ENCODE results near the gene CHRNA4.

CHRNA4 gene

GRCh38 chr20:63376283-63377250 lies 15.4 kb upstream of the CHRNA4 start:
- no peak for DNase-seq

GRCh38 chr20:63375438-63375837 lies 14.3 kb upstream of the CHRNA4 start:
- no peak for DNase-seq

- no peak for DNase-seq
Measured at GRCh38 chr20:63374504-63374903, 13.4 kb upstream of the CHRNA4 start.

- no peak for DNase-seq
Measured at GRCh38 chr20:63373996-63374395, 12.8 kb upstream of the CHRNA4 start.

DNA sequence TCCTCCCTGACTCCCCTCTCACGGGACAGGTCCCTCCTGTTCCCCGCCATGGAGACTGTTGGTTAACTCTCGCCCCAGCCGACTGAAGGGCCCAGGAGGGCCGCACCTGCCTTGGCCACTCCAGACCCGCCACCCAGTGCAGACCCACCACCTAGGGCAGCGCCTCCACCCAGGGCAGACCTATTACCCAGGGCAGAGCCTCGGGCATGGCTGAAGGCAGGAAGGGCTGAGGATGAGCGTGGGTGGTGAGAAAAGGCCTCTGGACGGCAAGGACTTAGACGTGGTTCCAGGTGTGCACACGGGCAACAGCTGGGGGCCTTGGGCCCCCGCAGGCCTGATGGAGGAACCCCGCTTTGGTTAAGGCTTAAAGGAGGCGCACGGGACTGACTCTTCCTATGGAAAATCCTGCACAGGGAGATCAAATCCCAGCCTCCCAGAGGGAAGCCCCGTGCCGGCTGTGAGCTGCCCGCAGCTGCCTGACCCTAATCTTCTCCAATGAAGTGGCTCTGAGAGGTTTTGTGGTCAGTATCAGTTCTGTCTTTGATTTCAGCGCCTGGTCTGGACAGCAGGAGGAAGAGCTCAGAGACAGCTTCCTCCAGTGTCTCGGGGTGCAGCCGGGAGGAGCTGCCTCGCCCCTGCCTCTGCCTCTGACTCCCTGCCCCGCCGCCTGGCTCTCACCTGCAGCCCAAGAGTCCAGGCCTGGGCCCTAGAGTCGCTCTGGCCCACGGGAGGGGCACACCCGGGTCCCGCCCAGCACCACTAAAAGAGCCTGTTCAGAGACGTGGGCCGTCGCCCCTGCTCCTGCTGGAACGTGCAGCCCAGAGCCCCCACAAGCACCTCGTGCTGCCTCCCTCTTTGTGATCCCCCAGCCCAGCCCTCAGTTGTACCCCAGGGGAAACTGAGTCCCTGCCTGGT lies 12.1 kb upstream of the CHRNA4 start:
- DNase-seq: no peak

DNA sequence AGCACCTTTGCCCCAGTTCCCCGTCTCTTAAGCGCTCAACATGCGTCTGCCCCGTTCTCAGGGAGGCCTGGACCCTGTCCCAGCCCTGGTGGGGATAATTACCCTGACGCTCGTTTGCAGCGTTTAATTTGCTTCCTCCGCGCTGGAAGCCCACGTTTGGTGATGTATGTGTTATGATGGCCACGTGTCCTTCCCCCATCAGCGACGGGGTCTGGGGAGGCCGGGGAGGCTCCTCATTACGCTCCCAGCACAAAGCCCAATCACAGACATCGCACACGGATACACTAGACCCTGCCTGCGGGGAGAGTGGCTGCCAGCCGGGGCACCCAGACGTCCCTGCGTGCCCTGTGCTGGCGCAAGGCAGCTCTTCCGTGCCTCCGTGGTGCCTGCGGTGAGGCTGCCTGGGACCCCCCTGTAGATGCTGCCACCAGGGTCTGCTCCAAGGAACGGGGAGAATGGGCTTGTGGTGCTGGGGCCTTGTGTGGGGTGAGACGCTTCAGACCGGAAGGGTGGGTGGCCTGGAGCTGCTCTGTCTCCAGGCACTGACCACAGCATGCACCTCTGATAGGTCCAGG lies 10.2 kb upstream of the CHRNA4 start:
- no peak for DNase-seq

DNA sequence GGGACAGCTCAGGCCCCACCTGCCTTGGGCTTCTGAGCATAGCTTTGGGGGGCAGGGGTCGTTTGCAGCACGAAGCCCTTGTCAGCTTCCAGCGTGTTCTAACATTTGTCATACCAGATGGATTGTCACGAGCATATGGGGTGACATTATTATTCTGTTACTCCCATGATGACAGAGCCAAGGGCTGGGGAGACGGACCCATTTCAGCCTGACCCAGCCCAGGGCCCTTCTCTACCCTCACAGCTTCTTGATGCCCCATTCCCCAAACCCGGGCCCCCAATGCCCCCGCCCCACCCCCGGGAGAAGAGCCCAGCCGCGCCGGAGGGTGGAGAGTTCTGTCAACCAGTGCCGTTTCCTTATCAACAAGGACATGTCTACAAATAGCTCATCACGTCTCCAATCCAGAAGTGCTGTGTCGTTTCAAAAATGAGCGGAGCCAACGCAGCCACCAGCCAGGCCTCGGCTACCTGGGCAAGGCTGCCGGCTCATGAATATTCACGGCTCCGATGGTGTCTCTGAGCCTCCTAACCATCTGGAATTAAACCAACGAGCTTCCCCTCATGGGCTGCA lies 9.6 kb upstream of the CHRNA4 start:
- DNase-seq: no peak

GRCh38 chr20:63369724-63370617 lies 8.8 kb upstream of the CHRNA4 start:
- no peak for DNase-seq

- no peak for DNase-seq
Measured at GRCh38 chr20:63369024-63369530, 7.9 kb upstream of the CHRNA4 start.

DNA sequence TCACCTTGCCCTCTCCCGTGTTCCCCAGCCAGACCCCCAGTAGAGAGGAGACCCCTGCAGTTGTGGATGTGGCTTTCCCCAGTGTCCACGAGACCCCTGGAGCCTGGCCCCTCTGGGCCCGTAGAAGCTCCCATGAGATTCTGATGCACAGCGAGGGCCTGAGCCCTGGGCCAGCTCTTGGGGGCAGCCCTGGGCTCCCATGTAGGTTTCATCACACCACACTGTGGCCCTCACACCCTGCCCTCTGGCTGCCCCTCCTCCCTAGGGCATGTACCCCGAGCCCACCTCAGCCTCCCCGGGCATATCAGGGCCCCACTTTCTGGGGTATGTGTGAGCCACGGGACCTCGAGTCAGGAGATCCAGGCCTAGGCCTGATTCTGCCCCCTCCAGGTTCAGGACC lies 7.0 kb upstream of the CHRNA4 start:
- no peak for DNase-seq

- no peak for DNase-seq
Measured at GRCh38 chr20:63367446-63368055, 6.4 kb upstream of the CHRNA4 start.

DNA sequence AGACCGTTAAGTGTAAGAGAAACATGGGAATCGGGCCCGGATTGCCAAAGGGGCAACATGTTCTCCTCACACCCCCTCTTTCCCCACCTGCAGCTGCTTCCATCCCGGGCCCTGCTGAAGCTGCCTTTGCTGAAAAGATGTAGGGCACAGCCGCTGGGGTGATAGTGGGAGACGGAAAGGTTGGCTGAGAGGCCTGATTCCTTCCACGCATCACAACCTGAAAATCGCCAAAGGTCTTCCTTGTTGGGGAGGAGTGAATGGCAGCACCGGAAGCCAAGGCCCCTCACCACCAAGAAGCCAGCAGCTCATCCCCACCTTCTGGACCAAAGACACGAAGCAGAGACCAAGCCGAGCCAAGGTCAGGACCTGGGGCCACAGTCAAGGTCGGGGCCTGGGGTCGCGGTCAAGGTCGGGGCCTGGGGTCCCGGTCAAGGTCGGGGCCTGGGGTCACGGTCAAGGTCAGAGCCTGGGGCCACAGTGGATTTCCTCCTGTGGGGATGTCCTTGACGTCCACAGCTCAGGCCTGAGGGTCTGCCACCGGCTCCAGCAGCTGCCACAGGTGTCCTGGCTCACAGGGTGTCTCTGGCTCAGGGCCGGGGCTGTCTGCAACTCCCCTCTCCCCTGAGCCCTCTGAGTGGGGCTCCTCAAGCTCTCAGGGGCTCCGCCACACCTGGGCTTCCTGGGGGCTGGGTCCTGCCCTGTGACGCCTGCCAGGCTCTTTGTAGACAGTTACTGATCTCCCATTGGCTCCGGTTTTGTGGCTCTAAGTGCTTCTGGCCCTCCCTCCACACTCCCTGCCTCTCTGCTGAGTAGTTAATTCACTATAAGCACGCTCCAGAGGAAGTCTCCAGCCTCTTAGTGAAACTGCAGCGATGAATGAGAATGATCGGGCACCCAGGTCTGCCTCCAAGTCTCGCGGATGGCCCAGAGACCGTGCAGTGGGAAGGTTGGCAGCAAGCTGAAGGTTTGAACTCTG lies 5.5 kb upstream of the CHRNA4 start:
- DNase-seq: no peak

DNA sequence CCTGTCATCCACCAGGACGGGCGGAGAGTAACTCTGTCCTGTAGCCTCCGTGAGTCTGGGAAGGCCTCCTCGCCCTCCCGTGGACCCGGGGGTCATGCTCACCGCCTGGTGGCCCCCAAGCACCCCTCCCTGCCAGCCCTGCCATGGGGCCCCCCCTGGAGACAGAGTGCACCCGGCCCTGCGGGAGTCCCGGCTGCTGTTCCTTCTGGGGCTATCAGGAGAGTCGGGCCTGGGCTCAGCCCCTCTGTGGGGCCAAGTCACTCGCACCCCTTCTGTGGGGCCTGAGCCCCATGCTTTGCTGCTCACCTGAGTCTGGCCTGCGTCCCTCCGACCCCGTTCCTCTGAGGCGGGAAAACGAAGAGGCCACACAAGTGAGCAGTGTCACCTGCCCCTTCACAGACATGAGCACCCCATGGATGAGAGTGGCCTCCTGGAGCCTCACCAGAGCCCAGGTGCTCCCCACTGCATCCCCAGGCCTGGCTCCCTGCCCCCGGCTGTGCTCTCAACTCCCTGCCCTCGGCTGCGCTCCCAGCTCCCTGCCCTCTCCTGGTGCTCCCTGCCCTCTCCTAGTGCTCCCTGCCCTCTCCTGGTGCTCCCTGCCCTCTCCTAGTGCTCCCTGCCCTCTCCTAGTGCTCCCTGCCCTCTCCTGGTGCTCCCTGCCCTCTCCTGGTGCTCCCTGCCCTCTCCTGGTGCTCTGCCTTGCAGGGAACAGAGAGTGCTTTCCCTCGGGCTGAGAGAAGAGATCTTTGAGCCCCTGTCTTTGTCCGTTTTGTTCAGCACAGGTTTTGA lies 4.6 kb upstream of the CHRNA4 start:
- DNase-seq: no peak

DNA sequence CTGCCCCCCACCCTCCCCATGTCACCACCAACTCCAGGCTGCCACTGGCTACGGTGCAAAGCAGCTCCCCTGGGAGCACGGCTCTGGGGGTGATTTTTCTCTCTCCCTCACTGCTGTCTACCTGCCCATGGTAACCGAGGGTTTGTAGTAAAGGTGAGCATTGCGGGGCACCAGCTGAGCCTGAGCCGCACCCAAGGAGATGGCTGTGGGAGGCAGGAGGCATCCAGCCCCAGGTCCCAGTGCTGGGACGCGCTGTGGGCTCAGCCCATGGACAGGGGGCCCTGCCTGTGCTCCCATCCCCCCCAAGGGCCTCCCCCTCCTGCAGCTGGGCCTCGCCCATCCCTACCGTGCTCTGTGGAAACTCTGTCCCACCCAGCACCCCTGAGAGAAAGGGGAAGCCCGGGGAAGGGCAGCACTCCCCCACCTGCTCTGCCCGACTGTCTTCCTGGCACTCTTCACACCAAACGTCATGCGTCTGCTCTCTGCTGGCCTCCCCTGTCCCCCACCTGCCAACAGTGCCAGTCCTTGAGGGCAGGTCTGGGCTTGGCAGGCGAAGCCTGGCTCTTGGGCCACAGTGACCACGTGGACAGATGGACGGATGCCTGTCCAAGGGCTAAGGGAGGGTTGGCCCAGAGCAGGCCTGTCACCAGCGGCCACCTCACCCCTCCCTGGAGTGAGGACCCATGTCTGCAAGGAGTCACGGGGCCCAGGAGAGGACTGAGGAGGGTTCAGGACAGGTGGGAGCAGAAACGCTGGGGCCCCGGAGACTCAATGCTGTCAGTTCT lies 3.8 kb upstream of the CHRNA4 start:
- DNase-seq: no peak

DNA sequence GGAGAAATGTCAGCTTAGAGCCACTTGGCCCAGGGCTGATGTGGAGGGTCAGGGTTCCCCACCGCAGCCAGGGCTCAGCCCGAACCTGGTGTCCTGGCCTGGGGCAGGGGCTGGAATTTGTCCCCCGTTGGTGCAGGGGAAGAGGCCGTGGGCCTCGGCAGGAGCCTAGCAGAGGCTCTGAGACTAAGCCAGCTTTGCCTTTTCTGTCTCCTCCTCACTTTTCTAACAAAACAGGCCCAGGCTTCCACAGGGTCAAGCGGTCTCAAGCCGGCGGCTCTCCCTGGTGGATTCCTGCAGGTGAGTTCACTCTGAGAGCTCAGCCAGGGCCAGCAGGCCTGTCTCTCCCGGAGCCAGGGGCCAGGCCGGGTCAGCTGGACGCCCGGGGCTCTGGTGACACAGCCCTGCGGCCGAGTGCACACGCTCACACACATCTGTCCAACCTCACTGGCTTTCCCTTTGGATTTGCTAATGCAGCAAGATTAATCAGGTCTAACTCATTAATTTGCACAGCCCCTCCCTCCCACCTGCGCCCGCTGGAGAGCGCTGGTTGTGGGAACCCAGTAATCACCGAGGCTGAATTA lies 2.9 kb upstream of the CHRNA4 start:
- no peak for DNase-seq

GRCh38 chr20:63363013-63363957 lies 2.1 kb upstream of the CHRNA4 start:
- no peak for DNase-seq
